GM18909 (cell line): ENCODE results near the gene COLGALT1.
"Not testable (repeated sequence)": the region's sequence is repeated elsewhere in the genome, so short reads cannot be mapped to it uniquely, and the experiment has no call there.

Experiments
- ATAC-seq: cut with Tn5 transposase; IDR thresholded peaks from one replicate; pipeline ENCODE4 v1.9.1; 2021; ENCODE audit warnings: mild to moderate bottlenecking; ENCODE audit not compliant: unreplicated experiment, poor library complexity

The COLGALT1 gene

GRCh38 chr19:17532116-17532515 lies 23.3 kb upstream of the COLGALT1 start:
- no peak for ATAC-seq

- ATAC-seq = no peak
Measured at GRCh38 chr19:17532557-17532956, 22.9 kb upstream of the COLGALT1 start.

GRCh38 chr19:17534767-17535166 lies 20.7 kb upstream of the COLGALT1 start:
- no peak for ATAC-seq

- ATAC-seq = no peak
Measured at GRCh38 chr19:17536955-17537354, 18.5 kb upstream of the COLGALT1 start.

GRCh38 chr19:17538684-17539237 lies 16.7 kb upstream of the COLGALT1 start:
- ATAC-seq = peak; percentile 6

- ATAC-seq = peak; percentile 66
Measured at GRCh38 chr19:17539238-17540117, 16.0 kb upstream of the COLGALT1 start.

- ATAC-seq = no peak
Measured at GRCh38 chr19:17540174-17540573, 15.3 kb upstream of the COLGALT1 start.

GRCh38 chr19:17541184-17541759 lies 14.2 kb upstream of the COLGALT1 start:
- no peak for ATAC-seq

- no peak for ATAC-seq
Measured at GRCh38 chr19:17542042-17542441, 13.4 kb upstream of the COLGALT1 start.

- ATAC-seq = no peak
Measured at GRCh38 chr19:17542793-17543582, 12.5 kb upstream of the COLGALT1 start.

GRCh38 chr19:17543986-17544385 lies 11.5 kb upstream of the COLGALT1 start:
- ATAC-seq = no peak

- ATAC-seq = no peak
Measured at GRCh38 chr19:17544418-17544817, 11.0 kb upstream of the COLGALT1 start.

GRCh38 chr19:17548145-17548544 lies 7.3 kb upstream of the COLGALT1 start:
- no peak for ATAC-seq

GRCh38 chr19:17549085-17549740 lies 6.2 kb upstream of the COLGALT1 start:
- ATAC-seq = no peak

GRCh38 chr19:17550076-17550667 lies 5.3 kb upstream of the COLGALT1 start:
- ATAC-seq = no peak

GRCh38 chr19:17552735-17553134 lies 2.7 kb upstream of the COLGALT1 start:
- ATAC-seq = not testable (repeated sequence)

- no peak for ATAC-seq
Measured at GRCh38 chr19:17553256-17553655, 2.2 kb upstream of the COLGALT1 start.

- no peak for ATAC-seq
Measured at GRCh38 chr19:17554968-17555479, 425 bp upstream of the COLGALT1 start.

- peak; percentile 33 for ATAC-seq
Measured at GRCh38 chr19:17555929-17556813, 722 bp downstream of the COLGALT1 start.
